SU-DHL-6 (cell line): ENCODE data around the gene BAZ2A.

Experiments
- CTCF ChIP-seq: fragments of 200-600 bp; sonication (generic); IDR thresholded peaks from one replicate; pipeline ENCODE4 v1.5.1; 2017; ENCODE audit warnings: antibody characterized with exemption, mild to moderate bottlenecking, low read length, moderate library complexity; ENCODE audit not compliant: insufficient read depth, poor library complexity, severe bottlenecking
- EZH2phosphoT487 ChIP-seq: fragments of 200-600 bp; sonication (generic), shearing (Covaris generic); conservative IDR thresholded peaks from 2 replicates; pipeline ENCODE4 v1.6.1; 2018; ENCODE audit warnings: mild to moderate bottlenecking, antibody characterized with exemption, low read length, moderate library complexity, mixed read lengths

- TF ChIP-seq CTCF: no peak
- no peak for TF ChIP-seq EZH2phosphoT487
Measured at GRCh38 chr12:56634837-56635791, 5.0 kb upstream of the BAZ2A start.
